Mesenchymal stem cell (in vitro differentiated cells and primary cell): ENCODE results near the gene ANXA6.

Source experiments
- DNase-seq: peaks from one replicate; pipeline ENCODE4 v3.0.0-alpha.2; 2013
- H2AFZ ChIP-seq: one replicate; pipeline ENCODE4 v1.6.1; 2013; ENCODE audit warnings: low read depth, mild to moderate bottlenecking, control low read depth, inconsistent platforms, low read length, moderate library complexity
- H2AK5ac ChIP-seq: 2 replicates; pipeline ENCODE4 v1.6.1; 2013; ENCODE audit warnings: low read length, moderate library complexity, mild to moderate bottlenecking, inconsistent platforms; ENCODE audit not compliant: severe bottlenecking
- H2BK120ac ChIP-seq: one replicate; pipeline ENCODE4 v1.6.1; 2013; ENCODE audit warnings: low read depth, mild to moderate bottlenecking, inconsistent platforms, low read length, moderate library complexity
- H2BK12ac ChIP-seq, 2 experiments: one replicate each; pipeline ENCODE4 v1.6.1; 2013; ENCODE audit warnings: inconsistent platforms in 2 of 2, low read length in 2 of 2, mild to moderate bottlenecking in 2 of 2, moderate library complexity in 2 of 2, control low read depth in 1 of 2
- H2BK15ac ChIP-seq: one replicate; pipeline ENCODE4 v1.6.1; 2013; ENCODE audit warnings: mild to moderate bottlenecking, low read depth, inconsistent platforms; ENCODE audit not compliant: poor library complexity, severe bottlenecking
- H2BK5ac ChIP-seq: 2 replicates; pipeline ENCODE4 v1.6.1; 2013; ENCODE audit warnings: low read depth, mild to moderate bottlenecking, low read length, control low read depth, inconsistent platforms; ENCODE audit not compliant: poor library complexity, severe bottlenecking
- H3K14ac ChIP-seq, 2 experiments: one replicate each; pipeline ENCODE4 v1.6.1; 2013; ENCODE audit warnings: inconsistent platforms in 2 of 2, low read length in 2 of 2, control low read depth in 1 of 2, mild to moderate bottlenecking in 1 of 2, moderate library complexity in 1 of 2
- H3K18ac ChIP-seq, 2 experiments: one replicate each; pipeline ENCODE4 v1.6.1; 2013; ENCODE audit warnings: inconsistent platforms in 2 of 2, low read length in 2 of 2, control low read depth in 1 of 2, low read depth in 1 of 2, mild to moderate bottlenecking in 1 of 2
- H3K23ac ChIP-seq, 2 experiments: one replicate each; pipeline ENCODE4 v1.6.1; 2013; ENCODE audit warnings: inconsistent platforms in 2 of 2, low read length in 2 of 2, mild to moderate bottlenecking in 2 of 2, moderate library complexity in 2 of 2, control low read depth in 1 of 2
- H3K27ac ChIP-seq: 2 replicates; pipeline ENCODE4 v1.5.1; 2013; ENCODE audit warnings: mild to moderate bottlenecking, moderate library complexity, low read length, control low read depth, inconsistent platforms; ENCODE audit not compliant: poor library complexity, severe bottlenecking
- H3K27me3 ChIP-seq, 2 experiments: 2 replicates each; pipeline versions ENCODE4 v1.6.1 to v1.7.0; 2013; ENCODE audit warnings: low read length in 2 of 2, mild to moderate bottlenecking in 2 of 2, moderate library complexity in 2 of 2, control low read depth in 1 of 2, inconsistent platforms in 1 of 2; ENCODE audit not compliant: control insufficient read depth in 1 of 2, insufficient read depth in 1 of 2
- H3K36me3 ChIP-seq, 2 experiments: 2 replicates each; pipeline versions ENCODE4 v1.6.1 to v1.7.0; 2013; ENCODE audit warnings: low read length in 2 of 2, control low read depth in 1 of 2, inconsistent platforms in 1 of 2, low read depth in 1 of 2, mild to moderate bottlenecking in 1 of 2; ENCODE audit not compliant: insufficient read depth in 2 of 2, control insufficient read depth in 1 of 2
- H3K4ac ChIP-seq, 2 experiments: one replicate each; pipeline ENCODE4 v1.6.1; 2013; ENCODE audit warnings: inconsistent platforms in 2 of 2, low read length in 2 of 2, mild to moderate bottlenecking in 2 of 2, moderate library complexity in 2 of 2, control low read depth in 1 of 2, low read depth in 1 of 2
- H3K4me1 ChIP-seq: 2 replicates; pipeline ENCODE4 v1.6.1; 2013; ENCODE audit warnings: low read depth, low read length, control low read depth; ENCODE audit not compliant: control insufficient read depth, insufficient read depth
- H3K4me2 ChIP-seq: 2 replicates; pipeline ENCODE4 v1.6.1; 2013; ENCODE audit warnings: low read length, mild to moderate bottlenecking, inconsistent platforms; ENCODE audit not compliant: poor library complexity, severe bottlenecking
- H3K4me3 ChIP-seq, 2 experiments: 2 replicates each; pipeline versions ENCODE4 v1.5.1 to v1.7.0; 2013; ENCODE audit warnings: low read length in 2 of 2, mild to moderate bottlenecking in 2 of 2, control low read depth in 1 of 2, low read depth in 1 of 2; ENCODE audit not compliant: insufficient read depth in 1 of 2
- H3K79me1 ChIP-seq: replicated peaks from 2 replicates; pipeline ENCODE4 v1.6.1; 2013; ENCODE audit warnings: mild to moderate bottlenecking, control low read depth, low read length, inconsistent platforms; ENCODE audit not compliant: poor library complexity, severe bottlenecking
- H3K9ac ChIP-seq: 2 replicates; pipeline ENCODE4 v1.7.0; 2013; ENCODE audit warnings: mild to moderate bottlenecking, low read length, moderate library complexity
- H3K9me3 ChIP-seq: 2 replicates; pipeline ENCODE4 v1.7.0; 2013; ENCODE audit warnings: mild to moderate bottlenecking, low read length; ENCODE audit not compliant: control insufficient read depth
- H4K8ac ChIP-seq: one replicate; pipeline ENCODE4 v1.6.1; 2013; ENCODE audit warnings: inconsistent platforms, mild to moderate bottlenecking, low read length, moderate library complexity
- H4K91ac ChIP-seq: one replicate; pipeline ENCODE4 v1.6.1; 2013; ENCODE audit warnings: mild to moderate bottlenecking, low read length, inconsistent platforms
- WGBS: methylation state at CpG from one replicate; pipeline ENCODE4 v1.1.7; 2013; ENCODE audit warnings: mixed read lengths; 5-methylcytosine and 5-hydroxymethylcytosine counted together

ANXA6 gene

DNA sequence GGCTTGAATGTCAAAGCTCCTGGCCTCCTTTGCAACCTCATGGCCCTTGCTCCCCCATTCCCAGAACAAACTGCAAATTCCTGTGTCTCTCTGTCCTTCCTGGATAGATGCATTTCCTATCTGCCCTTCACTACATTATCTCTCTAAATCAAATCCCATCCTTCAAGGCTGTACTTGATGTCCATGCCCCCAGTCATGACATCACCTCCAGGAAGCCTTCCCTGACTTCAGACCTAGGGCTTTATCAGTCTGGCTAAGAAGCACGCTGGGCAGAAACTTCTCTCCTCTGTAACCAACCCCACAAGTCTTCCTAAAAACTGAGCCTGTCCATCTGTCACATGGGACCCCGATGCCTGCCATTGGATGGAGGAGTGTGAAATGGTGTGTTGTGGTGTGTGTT lies 51.1 kb downstream of the ANXA6 start:
- Histone ChIP-seq H2BK120ac (no peak overlapping the region), H3K23ac (no peak overlapping the region), H3K36me3 (peaks cover 77 to 100% of the 10 kb centered on the region in 2 experiments), H4K8ac (no peak overlapping the region), H3K14ac (no peak overlapping the region), H3K9ac (no peak overlapping the region), H2BK15ac (no peak overlapping the region), H3K9me3 (no peaks in the 10 kb centered on the region), H2AFZ (no peak overlapping the region), H3K18ac (no peak overlapping the region), H3K4me3 (no peak overlapping the region), H3K79me1 (peaks cover 43% of the 10 kb centered on the region), H3K4me2 (no peak overlapping the region), H3K4ac (no peak overlapping the region), H3K27ac (no peak overlapping the region), H4K91ac (no peak overlapping the region), H2BK5ac (no peak overlapping the region), H3K4me1 (peaks cover 11% of the 10 kb centered on the region), H3K27me3 (no peaks in the 10 kb centered on the region), H2AK5ac (no peak overlapping the region), H2BK12ac (no peak overlapping the region)
- DNase-seq: no peak
- WGBS: 97% methylated on average over 2 of the region's 2 CpGs

DNA sequence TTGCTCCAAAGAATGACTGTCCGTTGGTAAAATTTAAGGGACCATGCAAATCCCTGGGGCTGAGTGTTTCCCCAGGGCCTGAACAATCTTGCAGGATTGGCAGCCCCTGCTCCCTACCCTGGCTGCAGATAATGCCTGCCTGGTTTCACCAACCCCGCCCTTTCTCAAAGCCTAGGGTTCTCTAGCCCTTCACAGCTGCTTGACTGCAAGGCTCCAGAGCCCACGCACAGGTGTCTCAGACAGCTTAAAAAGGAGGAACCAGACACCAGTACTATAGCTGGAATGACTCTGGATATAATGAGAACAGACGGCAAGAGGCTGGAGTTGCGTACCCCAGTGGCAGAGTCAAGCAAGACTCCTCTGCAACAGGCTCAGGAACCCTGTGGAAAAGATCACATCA lies 51.5 kb downstream of the ANXA6 start:
- no peak overlapping the region for H3K4me2 ChIP-seq
- H3K9ac ChIP-seq: no peak overlapping the region
- no peak overlapping the region for H3K14ac ChIP-seq
- no peak overlapping the region for H3K4ac ChIP-seq
- no peaks in the 10 kb centered on the region for H3K27me3 ChIP-seq
- H2BK120ac ChIP-seq: no peak overlapping the region
- H3K79me1 ChIP-seq: peaks cover 42% of the 10 kb centered on the region
- peaks cover 11% of the 10 kb centered on the region for H3K4me1 ChIP-seq
- no peak overlapping the region for H2AFZ ChIP-seq
- H3K27ac ChIP-seq: no peak overlapping the region
- no peak overlapping the region for H2BK12ac ChIP-seq
- H3K18ac ChIP-seq: no peak overlapping the region
- 98% methylated on average over 5 of the region's 5 CpGs for WGBS
- H4K8ac ChIP-seq: no peak overlapping the region
- H2BK15ac ChIP-seq: no peak overlapping the region
- no peak overlapping the region for H4K91ac ChIP-seq
- no peak overlapping the region for H3K23ac ChIP-seq
- no peak overlapping the region for H2AK5ac ChIP-seq
- no peaks in the 10 kb centered on the region for H3K9me3 ChIP-seq
- H2BK5ac ChIP-seq: no peak overlapping the region
- peaks cover 79 to 99% of the 10 kb centered on the region in 2 experiments for H3K36me3 ChIP-seq
- no peak overlapping the region for H3K4me3 ChIP-seq
- no peak for DNase-seq

DNA sequence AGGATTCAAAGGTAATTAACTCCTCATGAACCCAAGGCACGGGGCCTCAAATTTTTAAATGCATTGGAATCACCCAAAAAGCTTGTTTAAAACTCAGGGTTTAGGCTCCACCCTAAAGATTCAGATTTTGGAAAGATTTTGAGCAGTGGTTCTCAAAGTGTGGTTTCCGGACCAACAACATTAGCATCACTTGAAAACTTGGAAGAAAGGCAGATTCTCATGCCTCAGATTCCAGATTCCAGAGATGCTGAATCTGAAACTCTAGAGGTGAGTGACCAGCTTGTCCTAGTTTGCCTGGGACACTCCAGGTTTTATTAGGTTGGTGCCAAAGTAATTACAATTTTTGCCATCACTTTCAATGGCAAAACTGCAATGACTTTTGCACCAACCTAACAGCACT lies 52.0 kb downstream of the ANXA6 start:
- no peaks in the 10 kb centered on the region for H3K9me3 ChIP-seq
- no peak for DNase-seq
- H2BK120ac ChIP-seq: no peak overlapping the region
- H3K36me3 ChIP-seq: peaks cover 79 to 99% of the 10 kb centered on the region in 2 experiments
- H3K14ac ChIP-seq: no peak overlapping the region
- H2BK12ac ChIP-seq: no peak overlapping the region
- H2BK5ac ChIP-seq: no peak overlapping the region
- no peak overlapping the region for H4K8ac ChIP-seq
- peaks cover 37% of the 10 kb centered on the region for H3K79me1 ChIP-seq
- no peak overlapping the region for H4K91ac ChIP-seq
- no peak overlapping the region for H3K23ac ChIP-seq
- H3K4me3 ChIP-seq: no peak overlapping the region
- no peak overlapping the region for H3K9ac ChIP-seq
- no peak overlapping the region for H2AK5ac ChIP-seq
- no peaks in the 10 kb centered on the region for H3K27me3 ChIP-seq
- H3K4ac ChIP-seq: no peak overlapping the region
- no peak overlapping the region for H3K27ac ChIP-seq
- WGBS: 100% methylated on average over 2 of the region's 2 CpGs
- peaks cover 11% of the 10 kb centered on the region for H3K4me1 ChIP-seq
- no peak overlapping the region for H2AFZ ChIP-seq
- H3K18ac ChIP-seq: no peak overlapping the region
- H2BK15ac ChIP-seq: no peak overlapping the region
- H3K4me2 ChIP-seq: no peak overlapping the region

DNA sequence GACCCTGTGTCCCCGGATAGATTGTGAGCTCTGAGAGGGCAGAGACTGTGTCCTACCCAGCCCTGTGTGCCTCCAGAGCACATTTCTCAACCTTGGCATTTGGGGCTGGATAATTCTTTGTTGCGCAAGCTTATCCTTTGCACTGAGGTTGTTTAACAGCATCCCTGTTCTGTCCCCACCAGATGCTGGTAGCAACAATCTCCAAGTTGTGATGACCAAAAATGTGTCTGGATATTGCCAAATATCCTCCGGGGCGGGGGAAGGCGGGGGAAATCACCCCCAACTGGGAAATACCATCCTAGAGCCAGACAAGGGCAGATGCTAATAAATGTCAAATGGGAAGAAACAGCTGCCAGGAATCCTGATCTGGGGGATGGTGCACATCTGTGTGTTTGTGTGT lies 52.8 kb downstream of the ANXA6 start:
- Histone ChIP-seq H3K4me1 (peaks cover 13% of the 10 kb centered on the region), H3K4me3 (no peak overlapping the region), H3K9ac (no peak overlapping the region), H3K9me3 (no peaks in the 10 kb centered on the region), H3K79me1 (peaks cover 31% of the 10 kb centered on the region), H3K4me2 (no peak overlapping the region), H2BK5ac (no peak overlapping the region), H3K4ac (no peak overlapping the region), H3K23ac (no peak overlapping the region), H2AFZ (no peak overlapping the region), H4K91ac (no peak overlapping the region), H3K27me3 (no peaks in the 10 kb centered on the region), H2BK12ac (no peak overlapping the region), H3K36me3 (peaks cover 76 to 97% of the 10 kb centered on the region in 2 experiments), H3K14ac (no peak overlapping the region), H2BK15ac (no peak overlapping the region), H3K27ac (no peak overlapping the region), H3K18ac (no peak overlapping the region), H2BK120ac (no peak overlapping the region), H2AK5ac (no peak overlapping the region), H4K8ac (no peak overlapping the region)
- DNase-seq: peak; percentile 28
- WGBS: 97% methylated on average over 5 of the region's 5 CpGs
